NCI-H2107 (cell line): ENCODE results near the gene VAT1L.
"Not testable (repeated sequence)": the region's sequence is repeated elsewhere in the genome, so short reads cannot be mapped to it uniquely, and the experiment has no call there.

Source experiments
- DNase-seq: peaks from one replicate; lab custom pipeline; 2025; lab: John Stamatoyannopoulos, UW

The VAT1L gene

DNA sequence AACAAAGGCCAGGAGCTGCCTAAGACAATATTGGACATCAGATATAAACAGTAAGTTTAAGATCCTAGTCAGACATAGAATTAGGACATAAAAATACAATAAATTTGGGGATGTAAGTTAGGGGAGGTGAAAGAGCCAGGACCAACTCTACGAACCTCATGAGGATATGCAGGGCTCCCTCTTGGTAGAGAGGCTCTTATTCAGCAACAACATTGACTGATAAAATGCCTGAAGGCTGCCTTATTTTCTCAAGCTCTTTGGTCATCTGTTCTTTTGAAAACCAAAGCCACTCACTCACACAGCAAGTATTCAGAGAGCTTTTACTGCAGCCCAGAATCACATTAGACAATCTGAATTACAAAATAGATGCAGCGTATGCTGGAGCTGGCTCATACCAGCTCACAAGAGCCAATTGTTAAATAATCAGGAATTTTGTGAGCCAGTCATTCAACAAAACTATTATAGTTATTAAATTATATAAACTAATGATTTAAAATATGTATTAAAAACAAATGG is 125.4 kb downstream of the VAT1L start:
- no peak for DNase-seq

DNA sequence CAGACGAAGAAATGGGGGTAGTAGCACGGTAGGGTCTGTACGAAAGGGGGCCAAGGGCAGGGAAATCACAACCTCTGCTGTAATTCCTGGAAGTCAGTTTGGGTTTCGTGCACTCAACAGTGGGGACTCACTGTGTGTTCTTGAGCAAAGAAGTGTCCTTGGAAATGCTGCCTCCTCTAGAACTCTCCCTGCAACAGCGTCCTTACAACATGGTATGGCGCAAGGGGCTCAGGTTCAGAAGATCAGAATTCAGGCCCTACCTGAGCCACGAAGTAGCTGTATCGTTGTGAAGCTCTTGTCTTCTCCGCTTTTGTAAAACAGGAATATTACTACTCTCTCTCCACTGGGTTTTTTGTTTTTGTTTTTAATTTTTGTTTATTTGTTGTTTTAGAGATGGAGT is 127.7 kb downstream of the VAT1L start:
- no peak for DNase-seq

DNA sequence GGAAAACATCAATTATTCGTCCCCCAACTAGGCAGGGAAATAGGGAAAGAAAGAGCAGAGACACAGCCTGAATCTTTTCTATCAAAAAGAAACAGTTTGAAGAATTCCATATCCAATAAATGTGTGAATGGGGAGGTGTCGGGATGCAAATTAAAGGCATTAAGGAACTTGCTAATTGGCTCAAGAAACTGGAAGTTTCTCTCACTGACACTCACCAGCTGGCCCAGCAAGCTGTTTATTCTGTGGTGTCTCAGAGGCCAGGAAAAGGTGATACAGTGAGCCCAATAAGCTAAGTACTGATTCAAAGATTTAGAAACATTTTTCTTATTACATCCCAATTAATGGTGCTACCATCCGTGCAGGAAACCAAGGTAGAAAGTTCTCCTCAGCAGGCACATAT is 129.6 kb downstream of the VAT1L start:
- DNase-seq = no peak

DNA sequence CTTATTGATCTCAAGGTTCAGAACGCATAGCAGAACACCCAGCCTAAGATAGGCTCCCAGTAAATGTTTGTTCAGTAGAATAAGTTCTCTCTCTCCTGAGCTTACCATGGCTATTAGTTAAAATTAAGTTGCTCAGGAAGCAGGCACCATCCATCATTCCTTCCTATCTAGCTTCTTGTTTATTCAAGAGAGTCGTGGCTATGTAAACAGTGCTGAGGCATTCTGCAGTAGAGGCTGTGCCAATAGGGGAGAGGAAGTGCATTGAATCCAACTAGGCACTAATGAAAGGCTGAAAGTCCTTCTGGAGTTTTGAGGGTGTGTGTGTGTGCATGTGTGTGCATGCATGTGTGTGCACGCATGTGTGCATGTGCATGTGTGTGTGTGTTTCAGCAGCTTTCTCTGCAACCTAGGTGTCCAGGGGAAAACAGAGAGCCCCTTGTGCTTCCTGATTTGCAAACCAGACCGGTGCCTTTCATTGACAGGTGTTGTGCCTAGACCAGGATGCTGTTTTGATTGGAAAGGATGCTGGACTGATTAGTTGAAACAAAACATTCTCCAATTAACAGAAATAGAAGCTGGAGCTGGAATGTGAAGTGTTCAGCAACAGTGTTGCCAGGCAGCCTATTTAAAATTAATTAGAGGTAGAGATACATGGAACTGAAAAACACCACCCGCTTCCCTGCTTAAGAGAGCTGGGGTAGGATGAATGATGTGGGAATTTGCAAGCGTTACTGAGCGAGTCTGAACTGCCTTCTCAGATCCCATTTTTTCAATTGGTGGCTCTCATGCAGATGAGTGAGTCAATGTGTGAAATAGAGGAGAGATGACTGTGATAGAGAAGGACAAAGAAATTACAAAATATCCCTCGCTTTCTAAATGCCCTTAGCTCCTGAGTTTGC is 130.7 kb downstream of the VAT1L start:
- DNase-seq = no peak

DNA sequence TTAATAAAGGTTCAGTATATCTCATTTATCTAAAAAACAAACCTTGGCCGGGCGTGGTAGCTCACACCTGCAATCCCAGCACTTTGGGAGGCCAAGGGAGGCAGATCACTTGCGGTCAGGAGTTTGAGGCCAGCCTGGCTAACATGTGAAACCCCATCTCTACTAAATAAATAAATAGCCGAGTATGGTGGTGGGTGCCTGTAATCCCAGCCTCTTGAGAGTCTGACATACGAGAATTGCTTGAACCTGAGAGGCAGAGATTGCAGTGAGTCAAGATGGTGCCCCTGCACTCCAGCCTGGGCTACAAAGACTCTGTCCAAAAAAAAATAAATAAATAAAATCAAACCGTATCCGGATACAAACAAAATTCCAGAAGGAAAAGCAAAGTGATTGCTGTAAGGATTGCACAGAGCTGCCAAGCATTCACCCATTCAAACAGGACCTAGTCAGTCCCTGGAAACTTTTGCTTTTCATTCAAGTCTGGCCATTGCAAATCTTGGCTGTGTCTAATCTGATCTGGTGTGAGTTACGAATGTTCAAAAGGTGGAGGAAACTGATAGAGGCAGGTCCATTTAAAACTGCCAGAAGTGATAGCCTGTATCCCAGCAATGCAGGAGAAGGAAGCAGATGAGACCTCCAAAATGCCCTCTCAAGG is 131.5 kb downstream of the VAT1L start:
- no peak for DNase-seq

DNA sequence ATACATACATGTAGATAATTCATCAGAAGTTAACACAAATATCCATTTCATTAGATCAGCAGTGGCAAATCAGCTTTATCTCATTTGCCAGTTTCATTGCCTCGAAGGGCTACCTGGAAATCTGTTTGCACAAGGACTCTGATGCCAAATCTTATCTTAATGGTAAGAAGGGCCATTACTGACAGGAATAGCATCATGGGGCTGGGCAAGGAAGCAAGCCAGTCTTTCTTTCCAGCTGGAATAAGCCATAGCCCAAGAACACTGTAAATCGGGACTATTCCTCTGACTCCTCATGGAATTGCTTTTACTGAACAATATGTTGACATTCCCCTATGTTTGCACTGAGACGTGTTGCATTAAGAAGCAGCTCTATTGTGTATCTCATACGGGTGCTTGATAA is 132.6 kb downstream of the VAT1L start:
- no peak for DNase-seq

DNA sequence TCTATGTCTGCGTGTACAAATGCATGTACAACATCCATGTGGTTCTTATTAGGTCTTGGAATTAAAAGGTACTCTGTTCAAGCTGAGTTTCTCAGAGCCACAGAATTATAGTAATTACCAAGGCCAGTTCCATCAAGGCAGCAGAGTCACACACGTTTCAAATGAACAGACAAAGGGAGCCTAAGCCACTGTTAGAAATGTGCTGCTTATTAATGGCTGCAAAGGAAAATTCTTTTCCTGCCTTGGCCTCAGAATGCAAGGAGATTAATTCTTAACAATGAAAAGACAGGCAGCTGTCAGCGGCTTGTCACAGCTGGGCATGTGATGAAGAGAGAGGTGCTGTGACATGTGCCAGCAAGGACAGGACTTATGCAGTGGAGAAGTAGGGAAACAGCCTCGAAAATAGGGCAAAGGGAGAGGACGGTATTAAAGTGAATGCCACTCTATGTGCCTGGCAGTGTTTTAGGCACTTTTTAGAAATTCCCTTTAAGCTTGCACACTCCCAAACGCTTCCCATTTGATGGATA is 133.9 kb downstream of the VAT1L start:
- no peak for DNase-seq

DNA sequence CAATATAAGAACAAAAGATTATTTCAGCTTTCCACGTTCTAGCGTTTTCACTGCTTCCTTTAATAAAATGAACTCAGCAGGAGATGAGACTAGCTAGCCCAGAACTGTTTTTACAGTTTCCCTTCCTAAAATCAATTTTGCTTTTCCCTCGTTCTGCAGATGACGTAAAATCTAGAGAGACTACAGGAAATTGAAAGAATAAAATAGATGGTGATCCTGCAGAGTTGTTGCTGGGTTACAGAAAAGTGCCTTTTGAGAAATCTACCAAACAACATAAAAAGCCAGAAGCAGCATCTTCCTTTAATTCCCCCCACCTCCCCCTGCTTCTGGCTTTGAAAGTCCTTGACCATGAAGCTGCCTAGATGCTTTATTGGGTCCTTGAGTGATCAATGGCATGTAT is 137.2 kb downstream of the VAT1L start:
- DNase-seq = no peak

DNA sequence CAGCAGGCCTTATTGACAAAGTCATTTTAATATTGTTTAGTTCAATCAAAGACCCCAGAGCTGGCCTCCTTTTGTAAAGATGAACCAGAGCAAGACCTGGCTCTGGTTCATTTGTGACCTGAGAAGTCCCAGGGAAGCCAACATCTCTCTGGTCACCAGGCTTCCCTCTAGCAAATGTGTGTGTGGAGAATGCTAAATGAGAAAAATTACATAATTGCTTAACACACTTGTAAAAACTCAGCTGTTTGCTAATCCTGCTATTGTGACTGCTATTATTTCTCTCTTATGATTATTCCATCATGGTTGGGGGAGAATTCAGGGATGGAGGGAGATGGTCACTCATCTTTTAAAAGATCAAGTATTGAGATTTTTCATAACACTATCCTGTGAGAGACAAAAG is 139.7 kb downstream of the VAT1L start:
- no peak for DNase-seq

DNA sequence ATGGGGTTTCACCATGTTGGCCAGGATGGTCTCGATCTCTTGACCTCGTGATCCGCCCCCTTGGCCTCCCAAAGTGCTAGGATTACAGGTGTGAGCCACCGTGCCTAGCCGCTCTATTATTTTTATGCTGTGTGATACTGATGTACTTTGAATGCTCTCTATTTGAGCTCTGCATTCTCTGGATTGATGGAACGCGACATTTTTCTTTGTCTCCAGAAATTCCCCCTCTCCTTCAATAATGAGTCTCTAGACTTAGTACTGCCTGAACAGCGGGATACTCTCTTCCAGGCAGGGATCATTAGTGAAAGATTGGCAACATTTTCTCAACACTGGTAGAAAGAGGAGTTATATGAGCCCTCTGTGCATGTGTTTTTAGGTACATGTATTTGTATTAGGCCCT is 140.6 kb downstream of the VAT1L start:
- DNase-seq = no peak

DNA sequence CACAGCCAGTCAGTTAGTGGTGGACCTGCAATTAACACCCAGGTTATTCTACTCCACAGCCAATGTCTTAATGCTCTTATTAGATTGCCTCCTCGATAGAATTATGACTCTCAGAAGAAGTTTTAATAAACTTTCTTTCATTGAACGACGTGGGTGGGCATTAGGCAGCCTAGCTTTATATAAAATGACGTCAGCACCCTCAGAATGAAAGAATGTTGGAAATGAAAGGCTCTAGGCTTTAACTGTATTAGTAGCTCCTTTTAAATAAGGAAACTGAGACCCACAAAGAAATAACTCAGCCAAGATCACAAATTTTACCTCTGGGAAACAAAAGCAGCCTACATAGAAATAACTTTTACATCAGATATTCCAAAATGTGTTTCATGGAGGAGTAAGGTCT is 142.7 kb downstream of the VAT1L start:
- no peak for DNase-seq

DNA sequence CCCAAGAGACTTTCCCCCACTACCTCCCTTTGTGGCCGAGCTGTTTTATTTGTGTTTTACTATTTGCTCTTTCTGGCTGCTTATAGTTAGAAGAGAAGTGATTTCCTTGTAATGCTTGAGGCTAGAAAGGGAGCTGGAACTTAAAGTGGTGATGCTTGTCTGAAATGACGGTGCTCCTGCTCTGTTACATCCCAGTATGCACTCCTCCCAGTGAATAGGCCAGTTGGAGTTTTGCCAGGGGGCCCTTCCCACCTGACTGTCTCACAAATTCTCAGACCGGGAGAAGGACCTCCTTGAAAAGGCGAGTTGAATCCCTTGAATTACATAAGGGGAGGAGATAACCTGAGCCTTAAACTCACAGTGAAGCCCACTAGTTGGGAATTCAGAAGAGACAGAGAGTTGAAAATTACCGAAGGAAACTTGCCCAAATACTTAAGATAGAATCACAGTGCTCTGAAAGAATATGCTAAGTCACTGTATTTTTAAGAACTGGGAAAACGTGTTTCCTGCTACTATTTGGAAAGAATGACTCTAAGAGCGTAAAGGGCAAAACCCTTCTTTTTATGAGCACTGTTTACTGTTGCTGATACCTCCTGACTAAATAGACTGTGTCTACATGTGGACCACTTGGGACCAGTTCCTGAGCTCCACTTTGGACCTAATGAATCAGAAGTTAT is 149.2 kb downstream of the VAT1L start:
- DNase-seq = no peak

DNA sequence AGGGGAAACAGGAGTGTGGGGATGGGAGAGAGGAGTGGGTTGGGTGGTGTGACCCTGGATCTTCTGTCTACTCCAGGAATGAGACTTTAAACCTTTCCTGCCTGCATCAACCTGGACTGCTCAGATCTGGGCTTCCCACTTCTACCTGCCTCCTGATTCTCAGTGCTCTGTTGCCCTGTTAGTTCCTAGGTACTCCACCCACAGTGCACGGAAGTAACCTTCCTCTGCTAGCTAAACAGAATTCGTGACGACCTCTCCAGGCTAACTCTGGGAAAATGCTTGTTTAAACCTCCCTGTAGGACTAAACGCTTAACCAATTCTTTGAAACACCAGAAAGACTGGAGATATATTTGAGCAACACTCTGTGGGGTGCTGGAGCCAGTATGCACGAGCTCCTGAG is 150.5 kb downstream of the VAT1L start:
- DNase-seq = no peak

DNA sequence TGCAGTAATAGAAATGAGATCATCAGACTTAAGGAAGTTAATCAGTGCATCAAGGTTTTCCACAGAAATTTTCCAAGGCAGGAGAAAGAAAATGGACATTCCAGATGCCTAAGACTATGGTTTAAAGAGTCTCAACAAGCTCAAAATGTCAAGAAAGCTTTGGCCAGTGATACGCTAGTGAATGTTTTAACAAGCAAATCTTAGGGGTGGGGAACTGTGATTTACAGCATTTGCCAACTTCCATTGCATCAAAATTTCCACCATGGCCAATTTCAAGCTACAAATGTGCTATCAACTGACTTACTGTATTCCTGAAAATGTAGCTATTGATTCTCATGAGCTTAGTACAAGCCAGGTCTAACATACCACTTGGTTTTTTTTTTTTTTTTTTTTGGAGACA is 151.6 kb downstream of the VAT1L start:
- no peak for DNase-seq

DNA sequence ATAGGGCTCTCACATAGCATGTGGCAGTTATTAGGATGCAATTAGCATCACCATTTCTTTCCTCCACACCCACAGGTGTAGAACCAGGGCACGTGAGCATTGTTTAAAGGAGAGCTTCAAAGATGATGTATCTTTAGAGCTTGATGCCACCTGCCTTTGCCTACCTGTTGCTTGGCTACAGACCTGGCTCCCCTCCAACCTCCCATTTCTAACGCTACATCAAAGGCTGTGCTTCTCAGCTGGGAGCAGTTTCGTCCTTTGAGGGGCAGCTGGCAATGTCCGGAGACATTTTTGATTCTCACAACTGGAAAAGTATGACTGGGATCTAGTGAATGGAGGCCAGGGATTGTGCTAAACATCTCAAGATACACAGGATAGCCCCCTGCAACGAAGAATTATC is 155.4 kb downstream of the VAT1L start:
- peak; percentile 83 for DNase-seq

DNA sequence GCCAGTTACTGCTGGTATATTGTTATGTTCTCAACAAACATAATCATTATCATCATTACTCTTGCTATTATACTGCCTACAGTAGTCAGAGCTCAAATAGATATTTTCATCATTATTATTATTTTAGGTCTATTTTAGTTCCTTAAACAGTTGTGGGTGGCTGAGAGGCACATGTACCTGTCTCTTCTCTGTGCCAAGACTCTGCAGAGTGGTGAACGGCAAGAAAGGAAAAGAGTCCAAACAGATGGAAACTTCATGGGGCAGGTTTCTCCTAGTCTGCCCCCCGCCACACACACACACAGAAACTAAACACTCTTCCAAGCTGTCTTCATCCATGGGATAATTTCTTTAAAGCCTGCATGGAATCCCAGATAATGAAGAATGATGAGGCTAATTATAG is 156.3 kb downstream of the VAT1L start:
- DNase-seq = no peak

DNA sequence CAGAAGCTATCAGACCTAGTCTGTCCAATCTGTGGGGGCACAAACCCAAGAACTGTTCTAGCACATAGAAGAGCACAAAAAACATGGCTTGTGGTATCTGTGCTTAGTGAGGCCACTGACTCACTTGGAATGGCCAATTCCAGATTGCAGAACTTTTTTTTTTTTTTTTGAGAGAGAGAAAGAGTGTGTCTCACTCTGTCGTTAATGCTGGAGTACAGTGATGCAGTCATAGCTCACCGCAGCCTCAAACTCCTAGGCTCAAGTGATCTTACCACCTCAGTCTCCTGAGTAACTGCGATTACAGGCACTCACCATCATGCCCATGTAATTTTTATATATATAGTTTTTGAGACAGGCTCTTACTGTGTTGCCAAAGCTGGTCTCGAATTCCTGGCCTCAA is 156.8 kb downstream of the VAT1L start:
- no peak for DNase-seq

DNA sequence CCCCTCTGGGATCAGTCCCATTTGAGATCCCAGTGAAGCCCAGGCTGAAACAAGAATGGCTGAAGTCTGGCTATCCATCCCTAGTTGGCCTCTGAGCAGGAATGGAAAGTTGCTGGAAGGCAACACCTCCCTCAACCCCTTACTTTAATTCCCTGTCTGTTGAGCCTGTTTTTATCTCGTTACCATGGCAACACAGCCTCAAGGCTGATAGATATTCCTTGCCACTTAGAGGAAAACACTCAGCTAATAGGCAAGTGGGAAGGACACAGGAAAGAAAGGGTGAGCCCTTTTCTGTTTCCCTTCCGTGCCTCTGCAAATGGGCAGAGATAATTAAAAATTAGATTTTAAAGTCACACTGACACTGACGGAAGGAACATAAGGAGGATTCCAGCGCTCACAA is 158.5 kb downstream of the VAT1L start:
- no peak for DNase-seq

DNA sequence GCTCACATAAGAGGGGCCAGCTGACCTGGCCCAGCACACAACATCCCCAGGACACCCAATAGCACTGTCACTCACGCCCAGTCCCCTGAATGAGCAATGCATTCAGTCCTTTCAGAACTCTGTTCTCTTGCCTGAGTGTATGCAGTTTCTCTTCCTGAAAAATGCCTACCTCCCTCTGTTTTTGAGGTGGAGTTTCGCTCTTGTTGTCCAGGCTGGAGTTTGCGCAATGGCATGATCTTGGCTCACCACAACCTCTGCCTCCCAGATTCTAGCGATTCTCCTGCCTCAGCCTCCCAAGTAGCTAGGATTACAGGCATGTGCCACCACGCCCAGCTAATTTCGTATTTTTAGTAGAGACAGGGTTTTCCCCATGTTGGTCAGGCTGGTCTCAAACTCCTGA is 159.2 kb downstream of the VAT1L start:
- DNase-seq = not testable (repeated sequence)

DNA sequence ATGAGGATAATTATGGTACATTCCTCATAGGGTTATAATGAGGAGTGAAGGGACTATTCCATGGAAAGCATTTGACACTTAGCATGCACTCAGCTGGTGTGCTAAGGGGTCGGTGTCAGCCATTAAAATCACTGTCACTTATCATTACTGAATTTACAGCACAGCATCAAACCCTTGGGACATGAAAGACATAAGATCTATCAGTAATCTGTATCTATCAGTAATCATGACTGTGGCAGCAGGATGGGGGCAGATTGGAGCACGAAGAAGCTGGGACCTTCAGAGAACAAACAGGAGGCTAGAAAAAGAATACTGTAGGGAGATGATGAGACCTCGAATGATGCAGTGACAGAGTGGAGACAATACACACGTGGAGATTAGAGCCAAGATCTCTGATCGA is 160.5 kb downstream of the VAT1L start:
- no peak for DNase-seq

DNA sequence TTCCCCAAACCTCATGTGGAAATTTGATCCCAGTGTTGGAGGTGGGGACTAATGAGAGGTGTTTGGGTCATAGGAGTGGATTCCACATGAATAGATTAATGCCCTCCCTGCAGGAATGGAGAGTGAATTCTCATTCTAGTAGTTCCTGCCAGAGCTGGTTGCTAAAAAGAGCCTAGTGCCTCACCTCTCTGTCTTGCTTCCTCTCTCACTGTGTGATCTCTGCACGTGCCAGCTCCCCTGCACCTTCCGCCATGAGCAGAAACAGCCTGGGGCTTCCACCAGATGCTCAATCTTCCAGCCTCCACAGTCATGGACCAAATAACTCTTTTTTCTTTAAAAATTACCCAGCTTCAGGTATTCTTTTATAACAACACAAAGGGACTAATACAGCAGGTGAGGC is 161.1 kb downstream of the VAT1L start:
- DNase-seq = no peak

DNA sequence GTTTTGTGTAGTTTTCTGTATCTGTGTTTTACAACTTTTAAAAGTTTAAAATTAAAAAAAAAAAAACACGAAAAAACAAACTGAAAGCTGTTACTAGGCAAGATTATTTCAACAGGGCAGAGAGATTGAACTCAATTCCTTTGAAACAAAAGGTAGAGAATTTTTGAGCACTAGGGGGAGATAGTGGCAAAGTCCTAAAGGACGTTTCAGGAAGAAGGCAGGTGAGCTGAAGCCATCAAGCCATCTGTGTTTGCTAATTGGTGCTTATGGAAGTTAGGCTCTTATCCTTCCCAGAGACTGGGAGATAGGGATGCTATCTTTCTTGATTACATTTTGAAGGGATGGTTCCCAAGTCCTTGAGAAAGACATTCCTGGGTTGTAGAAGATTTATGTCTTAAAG is 163.4 kb downstream of the VAT1L start:
- DNase-seq = peak; percentile 19

DNA sequence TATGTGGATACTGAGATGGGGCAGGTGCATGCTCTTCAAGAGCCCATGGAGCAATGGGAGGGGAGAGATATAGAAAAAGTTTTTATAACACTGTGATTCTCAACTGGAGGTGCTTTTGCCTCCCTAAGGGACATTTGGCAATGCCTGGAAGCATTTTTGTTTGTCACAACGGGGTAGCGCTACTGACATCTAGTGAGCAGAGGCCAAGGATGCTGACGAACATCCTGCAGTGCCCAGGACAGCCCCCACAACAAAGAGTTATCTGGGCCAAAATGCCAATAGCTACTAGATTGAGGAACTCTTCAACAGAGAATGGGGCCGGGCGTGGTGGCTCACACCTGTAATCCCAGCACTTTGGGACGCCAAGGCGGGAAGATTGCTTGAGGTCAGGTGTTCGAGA is 166.8 kb downstream of the VAT1L start:
- DNase-seq = no peak
